GM21528 (cell line): ENCODE measurements around the gene ZHX3.
A peak's percentile ranks its signal among the peaks of the same experiment; 100 is the strongest.

Source experiments
- ATAC-seq: cut with Tn5 transposase; IDR thresholded peaks from one replicate; pipeline ENCODE4 v1.9.1; 2021; ENCODE audit warnings: mild to moderate bottlenecking, moderate library complexity; ENCODE audit not compliant: unreplicated experiment, low FRiP score

ZHX3 gene

GRCh38 chr20:41232973-41233926 is 84.3 kb downstream of the ZHX3 start:
- no peak for ATAC-seq

- no peak for ATAC-seq
Observed at GRCh38 chr20:41231136-41231535, 86.4 kb downstream of the ZHX3 start.

DNA sequence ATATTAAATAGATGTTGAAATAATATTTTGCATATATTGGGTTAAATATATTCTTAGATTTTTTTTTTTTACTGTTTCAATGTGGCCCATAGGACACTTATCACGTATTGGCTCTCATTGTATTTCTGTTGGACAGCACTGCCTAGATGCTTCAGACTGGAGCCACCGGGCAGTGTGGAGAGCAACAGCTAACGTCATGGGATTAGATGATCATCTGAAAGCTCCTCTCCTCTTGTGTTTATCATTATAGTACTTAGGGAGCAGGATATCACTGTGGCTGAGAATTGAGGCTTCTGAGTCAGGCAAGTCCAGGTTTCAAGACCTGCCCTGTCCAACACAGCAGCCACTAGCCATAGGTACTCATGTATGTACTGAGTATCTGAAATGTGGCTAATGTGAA is 87.4 kb downstream of the ZHX3 start:
- ATAC-seq = no peak

DNA sequence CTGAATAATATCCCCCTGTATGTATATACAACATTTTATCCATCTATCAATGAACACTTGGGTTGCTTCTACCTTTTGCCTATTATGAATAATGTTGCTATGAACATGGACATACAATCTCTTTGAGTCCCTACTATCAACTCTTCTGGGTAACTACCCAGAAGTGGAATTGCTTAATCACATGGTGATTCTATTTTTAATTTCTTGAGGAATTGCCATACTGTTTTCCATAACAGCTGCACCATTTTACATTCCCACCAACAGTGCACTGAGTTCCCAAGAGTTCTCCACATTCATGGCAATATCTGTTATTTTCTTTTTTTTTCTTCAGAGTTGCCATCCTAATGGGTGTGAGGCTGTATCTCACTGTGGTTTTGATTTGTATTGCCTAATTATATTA is 88.3 kb downstream of the ZHX3 start:
- no peak for ATAC-seq

GRCh38 chr20:41228858-41229257 is 88.7 kb downstream of the ZHX3 start:
- ATAC-seq = peak; percentile 60

GRCh38 chr20:41226426-41226825 is 91.1 kb downstream of the ZHX3 start:
- no peak for ATAC-seq

DNA sequence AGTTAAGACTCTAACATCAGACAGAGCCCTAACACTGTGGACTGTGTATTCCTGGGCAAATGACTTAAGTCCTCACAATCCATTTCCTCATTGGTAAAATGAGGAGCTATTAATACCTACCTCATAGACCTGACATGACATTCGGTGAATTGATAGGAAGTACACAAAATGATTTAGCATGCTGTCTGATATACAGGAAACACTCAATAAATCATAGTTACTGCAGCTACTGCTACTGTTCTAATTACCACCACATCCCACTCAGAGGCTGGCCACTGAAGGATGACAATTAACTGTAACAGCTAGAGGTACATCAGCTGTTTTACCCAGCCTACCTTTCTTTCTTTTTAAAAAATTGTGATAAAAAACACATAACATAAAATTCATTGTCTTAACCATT is 92.4 kb downstream of the ZHX3 start:
- no peak for ATAC-seq

- no peak for ATAC-seq
Observed at GRCh38 chr20:41224281-41224680, 93.2 kb downstream of the ZHX3 start.

DNA sequence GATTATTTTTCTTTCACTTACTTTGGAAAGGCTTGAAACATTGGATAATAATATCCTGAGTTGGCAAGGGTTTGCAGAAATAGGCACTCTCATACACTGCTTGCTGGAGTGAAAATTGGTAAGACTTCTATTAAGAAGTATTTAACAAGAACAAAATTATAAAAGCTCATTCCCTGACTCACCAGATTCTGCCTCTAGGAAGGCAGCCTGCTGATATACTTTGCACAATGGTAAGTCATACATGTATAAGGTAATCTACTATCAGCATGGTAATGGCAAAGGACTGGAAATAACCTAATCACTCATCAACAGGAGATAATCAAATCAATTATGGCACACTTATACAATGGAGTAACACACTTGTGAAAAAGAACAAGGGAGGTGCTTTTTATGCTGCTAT is 94.4 kb downstream of the ZHX3 start:
- ATAC-seq = no peak

- ATAC-seq = no peak
Observed at GRCh38 chr20:41222703-41223102, 94.8 kb downstream of the ZHX3 start.

DNA sequence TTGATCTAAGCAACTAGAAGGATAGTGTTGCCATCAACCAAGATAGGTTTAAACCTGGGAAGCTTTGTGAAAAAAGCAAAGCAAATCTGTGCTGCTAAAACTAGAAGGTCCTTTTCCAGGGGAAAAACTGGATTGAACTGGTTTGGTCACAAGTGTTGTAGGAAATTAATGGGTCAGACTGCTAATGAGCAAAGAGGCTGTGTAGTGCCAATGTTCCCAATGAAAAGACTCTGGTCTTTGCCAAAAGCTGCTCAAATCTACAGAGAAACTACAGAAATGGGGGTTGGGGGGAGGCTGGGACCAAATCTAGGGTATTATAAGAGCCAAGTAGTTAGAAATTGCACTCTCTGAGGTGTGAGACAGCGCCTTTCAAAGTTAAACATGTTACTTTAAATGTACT is 95.2 kb downstream of the ZHX3 start:
- no peak for ATAC-seq

GRCh38 chr20:41221614-41222218 is 95.8 kb downstream of the ZHX3 start:
- ATAC-seq = no peak

DNA sequence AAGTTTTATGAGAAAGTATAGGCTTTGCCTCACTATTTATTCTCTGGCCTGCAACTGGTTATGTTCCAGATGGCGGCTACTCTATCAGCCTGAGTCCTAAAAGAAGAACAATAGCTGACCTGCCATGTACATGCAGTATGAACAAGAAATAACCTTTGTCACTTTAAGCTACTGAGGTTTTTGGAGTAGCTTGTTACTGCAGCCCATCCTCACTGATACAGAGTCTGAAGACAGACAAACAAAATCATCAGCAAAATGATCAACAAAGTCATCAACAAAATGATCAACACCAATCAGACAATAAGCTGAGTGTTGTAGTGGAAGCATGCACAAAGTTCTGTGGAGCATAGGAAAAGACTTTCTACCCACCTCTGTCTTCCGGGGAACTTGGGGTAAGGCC is 97.7 kb downstream of the ZHX3 start:
- ATAC-seq = no peak

DNA sequence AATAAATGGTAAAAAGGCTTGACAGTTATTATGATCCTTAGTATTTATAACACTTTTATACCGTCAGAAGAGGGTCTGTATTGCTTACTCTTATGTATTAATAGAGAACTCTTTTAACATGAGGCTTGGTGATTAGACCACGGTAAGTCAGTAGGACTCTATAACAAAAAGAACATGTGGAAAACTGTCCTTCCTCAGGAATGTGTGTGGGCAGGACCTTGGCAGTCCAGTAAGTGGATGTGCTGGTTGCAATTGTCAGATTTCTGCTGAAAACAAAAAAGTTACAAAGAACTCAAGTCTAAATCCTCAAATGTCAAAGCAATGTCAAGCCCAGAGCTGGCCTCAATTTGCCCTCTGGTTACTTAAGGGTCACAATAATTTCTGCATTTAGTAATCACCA is 99.1 kb downstream of the ZHX3 start:
- ATAC-seq = no peak

DNA sequence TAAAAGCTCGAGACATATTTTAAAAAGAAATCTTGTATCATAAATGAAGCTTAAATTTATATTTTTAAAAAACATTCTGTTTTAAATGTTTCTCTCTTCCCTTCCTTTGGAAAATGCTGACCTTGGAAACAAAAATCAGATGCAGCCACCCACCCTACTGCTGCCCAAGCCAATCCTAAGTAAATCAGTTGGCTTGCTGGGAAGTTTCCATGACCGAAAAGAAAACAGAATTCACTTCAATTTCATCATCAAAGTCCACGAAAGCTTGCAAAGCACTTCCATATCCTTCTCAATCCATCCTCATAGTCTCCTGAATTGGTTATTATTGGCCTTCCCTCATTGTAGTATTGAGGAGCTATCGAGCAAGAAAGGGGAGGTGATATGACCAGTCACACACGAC is 100.1 kb downstream of the ZHX3 start:
- no peak for ATAC-seq

GRCh38 chr20:41214666-41215065 is 102.9 kb downstream of the ZHX3 start:
- ATAC-seq = no peak

- no peak for ATAC-seq
Observed at GRCh38 chr20:41214202-41214601, 103.3 kb downstream of the ZHX3 start.

DNA sequence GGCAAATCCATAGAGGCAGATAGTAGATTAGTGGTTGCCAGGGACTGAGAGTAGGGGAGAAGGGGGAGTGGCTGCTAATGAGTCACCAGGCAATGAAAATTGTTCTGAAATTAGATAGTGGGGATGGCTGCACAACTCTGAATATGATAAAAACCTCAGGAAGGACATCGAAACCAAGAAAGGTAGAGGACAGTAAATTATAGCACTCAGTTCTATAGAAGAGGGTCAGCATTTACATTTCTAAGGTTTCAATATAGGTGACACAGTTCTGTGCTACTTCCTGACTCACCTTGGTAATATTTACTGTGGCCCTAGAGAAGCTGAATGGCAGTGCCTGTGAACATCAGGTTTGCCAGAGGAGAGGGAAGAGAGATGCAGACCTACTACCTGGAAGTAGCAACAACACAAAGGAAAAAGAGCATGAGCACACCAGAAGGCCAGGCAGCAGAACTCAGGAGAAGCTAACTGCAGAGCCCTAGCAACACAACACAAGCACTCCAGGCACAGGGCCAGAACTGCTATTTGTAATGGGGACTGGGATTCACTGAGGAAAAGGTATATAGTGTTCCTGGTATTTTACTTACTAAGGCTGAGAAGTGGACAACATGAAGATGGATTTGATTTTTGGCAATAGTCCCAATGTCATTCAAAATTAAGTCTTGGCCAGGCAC is 104.2 kb downstream of the ZHX3 start:
- no peak for ATAC-seq

- no peak for ATAC-seq
Observed at GRCh38 chr20:41205313-41205712, 112.2 kb downstream of the ZHX3 start.

DNA sequence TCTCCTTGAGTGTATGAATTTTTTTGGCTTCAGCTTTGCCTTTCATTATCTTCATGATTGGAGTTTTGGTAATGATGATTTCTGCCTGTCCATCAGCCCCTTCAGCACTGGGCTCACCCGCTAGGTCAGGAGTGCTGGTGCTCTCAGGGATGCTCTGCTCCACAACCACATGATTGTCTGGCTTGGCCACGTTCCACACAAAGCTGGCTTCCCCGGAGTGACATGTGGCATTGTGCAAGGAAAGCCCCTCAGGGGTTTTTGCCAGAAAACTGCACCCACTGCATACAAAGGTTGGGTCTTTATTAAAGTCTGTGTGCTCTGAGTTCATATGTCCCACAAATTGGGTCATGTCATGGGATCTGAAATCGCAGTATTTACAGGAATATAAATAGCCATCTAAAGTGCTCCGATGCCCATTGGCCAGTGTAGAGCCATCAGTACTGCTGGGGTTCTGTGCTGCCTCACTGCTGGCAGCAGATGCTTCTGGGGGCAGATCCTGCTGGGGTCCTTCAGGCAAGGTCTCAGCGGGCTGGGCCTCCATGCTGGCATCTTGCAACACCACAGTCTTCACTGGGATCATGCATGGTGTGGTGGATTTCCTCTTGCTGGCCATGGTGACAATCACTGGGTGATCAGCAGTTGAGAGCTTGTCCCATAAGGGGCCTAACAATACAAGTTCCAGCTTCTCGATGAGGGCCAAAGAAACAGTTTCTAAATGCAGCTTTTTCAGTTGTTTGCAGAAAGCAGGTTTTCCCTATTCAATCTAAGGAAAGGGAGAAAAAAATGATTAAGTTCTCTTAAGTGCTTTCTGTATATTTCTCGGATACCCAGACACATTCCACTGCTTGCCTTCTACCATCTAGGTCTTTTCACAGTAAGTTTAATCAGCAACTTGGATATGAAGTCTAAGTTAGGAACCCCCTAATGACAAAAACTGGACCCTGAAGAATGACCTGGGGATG is 112.9 kb downstream of the ZHX3 start:
- no peak for ATAC-seq
